RWPE2 (cell line): Measurements from ENCODE around the gene OCA2.

ENCODE experiments used
- ATAC-seq: fragments of 200-7000 bp; cut with Tn5 transposase; 3 replicates; pipeline ENCODE4 v1.9.1; 2021; ENCODE audit warnings: low read depth
- DNase-seq: peaks from one replicate; pipeline ENCODE4 v3.0.0-alpha.2; 2020; ENCODE audit warnings: low spot score
- H3K27ac ChIP-seq: fragments of 450-650 bp; 2 replicates; pipeline ENCODE4 v1.5.1; 2017; ENCODE audit warnings: mild to moderate bottlenecking; ENCODE audit not compliant: poor library complexity, severe bottlenecking
- H3K27me3 ChIP-seq: fragments of 250-450 bp; sonication (Bioruptor Pico); 2 replicates; pipeline ENCODE4 v1.5.1; 2021; ENCODE audit warnings: mild to moderate bottlenecking, moderate library complexity; ENCODE audit not compliant: insufficient read depth, poor library complexity, severe bottlenecking
- H3K36me3 ChIP-seq: fragments of 250-450 bp; sonication (Bioruptor Pico); 2 replicates; pipeline ENCODE4 v1.5.1; 2020; ENCODE audit warnings: low read depth, mild to moderate bottlenecking, moderate library complexity
- H3K4me1 ChIP-seq: fragments of 250-450 bp; sonication (Bioruptor Pico); 2 replicates; pipeline ENCODE4 v1.5.1; 2021; ENCODE audit warnings: mild to moderate bottlenecking, moderate library complexity; ENCODE audit not compliant: insufficient read depth, poor library complexity, severe bottlenecking
- H3K4me3 ChIP-seq: fragments of 250-450 bp; sonication (Bioruptor Pico); 2 replicates; pipeline ENCODE4 v1.5.1; 2021; ENCODE audit warnings: mild to moderate bottlenecking, moderate library complexity; ENCODE audit not compliant: severe bottlenecking
- H3K9me3 ChIP-seq: fragments of 250-450 bp; sonication (Bioruptor Pico); 2 replicates; pipeline ENCODE4 v1.5.1; 2021; ENCODE audit warnings: mild to moderate bottlenecking, moderate library complexity; ENCODE audit not compliant: severe bottlenecking
- TF ChIP-seq, protein P1 (sequence below): fragments of 450-650 bp; IDR thresholded peaks from one replicate; pipeline ENCODE4 v1.5.1; 2017; ENCODE audit warnings: mild to moderate bottlenecking, moderate library complexity; ENCODE audit not compliant: poor library complexity, severe bottlenecking

The OCA2 gene

DNA sequence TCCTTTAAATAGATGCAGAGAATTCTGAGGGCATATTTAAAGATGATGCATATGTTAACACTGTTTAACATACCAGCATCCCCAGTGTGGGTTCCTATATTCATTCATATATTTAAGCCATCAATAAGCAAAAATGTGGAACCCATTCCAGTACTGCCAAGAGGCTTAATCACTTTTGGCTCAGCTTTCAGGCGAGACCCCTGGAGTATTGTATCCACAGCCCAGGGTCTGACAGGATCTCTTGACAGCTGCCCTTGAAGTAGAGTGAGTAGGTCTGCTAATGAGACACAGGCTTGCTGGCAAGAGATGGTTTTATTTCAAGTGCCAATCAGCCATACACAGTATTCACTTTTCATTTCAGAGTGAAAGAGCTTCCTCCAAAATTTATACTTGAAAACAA lies 367.3 kb downstream of the OCA2 start:
- no peak overlapping the region for H3K4me3 ChIP-seq
- DNase-seq (peak; percentile 6), ATAC-seq (no peak)
- TF ChIP-seq, protein P1, sequence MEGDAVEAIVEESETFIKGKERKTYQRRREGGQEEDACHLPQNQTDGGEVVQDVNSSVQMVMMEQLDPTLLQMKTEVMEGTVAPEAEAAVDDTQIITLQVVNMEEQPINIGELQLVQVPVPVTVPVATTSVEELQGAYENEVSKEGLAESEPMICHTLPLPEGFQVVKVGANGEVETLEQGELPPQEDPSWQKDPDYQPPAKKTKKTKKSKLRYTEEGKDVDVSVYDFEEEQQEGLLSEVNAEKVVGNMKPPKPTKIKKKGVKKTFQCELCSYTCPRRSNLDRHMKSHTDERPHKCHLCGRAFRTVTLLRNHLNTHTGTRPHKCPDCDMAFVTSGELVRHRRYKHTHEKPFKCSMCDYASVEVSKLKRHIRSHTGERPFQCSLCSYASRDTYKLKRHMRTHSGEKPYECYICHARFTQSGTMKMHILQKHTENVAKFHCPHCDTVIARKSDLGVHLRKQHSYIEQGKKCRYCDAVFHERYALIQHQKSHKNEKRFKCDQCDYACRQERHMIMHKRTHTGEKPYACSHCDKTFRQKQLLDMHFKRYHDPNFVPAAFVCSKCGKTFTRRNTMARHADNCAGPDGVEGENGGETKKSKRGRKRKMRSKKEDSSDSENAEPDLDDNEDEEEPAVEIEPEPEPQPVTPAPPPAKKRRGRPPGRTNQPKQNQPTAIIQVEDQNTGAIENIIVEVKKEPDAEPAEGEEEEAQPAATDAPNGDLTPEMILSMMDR, result no peak
- H3K4me1 ChIP-seq, result no peaks in the 10 kb centered on the region
- H3K9me3 ChIP-seq, result no peaks in the 10 kb centered on the region
- H3K36me3 ChIP-seq, result no peaks in the 10 kb centered on the region
- no peak overlapping the region for H3K27ac ChIP-seq
- H3K27me3 ChIP-seq, result no peaks in the 10 kb centered on the region

DNA sequence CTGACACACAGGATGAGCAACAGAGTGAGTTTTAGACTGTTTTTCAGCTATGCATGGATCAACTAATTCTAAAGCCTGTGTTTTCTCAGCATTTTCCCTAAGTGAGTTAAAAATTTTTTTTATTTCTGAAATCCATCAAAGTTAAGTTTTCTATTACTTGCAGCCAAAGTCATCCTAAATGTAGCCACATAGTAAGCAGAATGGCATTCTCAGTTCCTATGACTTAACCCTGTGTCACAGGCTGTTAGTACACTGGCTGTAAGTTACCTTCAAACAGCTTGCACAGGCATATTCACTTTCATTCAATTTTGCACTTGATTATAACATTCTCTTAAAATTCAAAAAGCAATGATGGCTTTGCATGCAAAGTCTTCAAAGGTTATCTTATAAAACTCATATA lies 368.2 kb downstream of the OCA2 start:
- TF ChIP-seq, protein P1, result no peak
- no peak overlapping the region for H3K27ac ChIP-seq
- H3K9me3 ChIP-seq, result no peaks in the 10 kb centered on the region
- H3K27me3 ChIP-seq, result no peaks in the 10 kb centered on the region
- no peak overlapping the region for H3K4me3 ChIP-seq
- ATAC-seq (peak; percentile 80), DNase-seq (no peak)
- no peaks in the 10 kb centered on the region for H3K4me1 ChIP-seq
- H3K36me3 ChIP-seq, result no peaks in the 10 kb centered on the region

DNA sequence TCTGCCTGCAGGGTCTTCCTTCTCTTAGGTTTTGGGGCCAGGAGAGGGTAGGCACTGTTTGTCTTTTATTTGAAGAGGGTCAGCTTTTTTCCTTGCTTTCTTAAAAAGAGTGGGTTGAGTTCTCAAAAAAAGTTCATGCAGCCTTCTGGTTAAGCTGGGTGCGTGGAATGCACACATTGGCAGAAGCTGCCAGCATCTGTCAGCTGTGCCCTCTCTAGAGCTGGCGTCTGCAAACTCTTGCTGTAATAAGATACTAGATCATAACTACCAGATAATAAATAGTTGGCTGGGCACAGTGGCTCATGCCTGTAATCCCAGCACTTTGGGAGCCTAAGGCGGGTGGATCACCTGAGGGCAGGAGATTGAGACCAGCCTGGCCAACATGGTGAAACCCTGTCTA lies 373.4 kb downstream of the OCA2 start:
- no peak for DNase-seq
- ATAC-seq, result no peak
- Histone ChIP-seq H3K27me3 (no peaks in the 10 kb centered on the region), H3K4me1 (no peaks in the 10 kb centered on the region), H3K36me3 (no peaks in the 10 kb centered on the region), H3K9me3 (no peaks in the 10 kb centered on the region), H3K27ac (no peak overlapping the region), H3K4me3 (no peak overlapping the region)
- TF ChIP-seq, protein P1, result no peak

DNA sequence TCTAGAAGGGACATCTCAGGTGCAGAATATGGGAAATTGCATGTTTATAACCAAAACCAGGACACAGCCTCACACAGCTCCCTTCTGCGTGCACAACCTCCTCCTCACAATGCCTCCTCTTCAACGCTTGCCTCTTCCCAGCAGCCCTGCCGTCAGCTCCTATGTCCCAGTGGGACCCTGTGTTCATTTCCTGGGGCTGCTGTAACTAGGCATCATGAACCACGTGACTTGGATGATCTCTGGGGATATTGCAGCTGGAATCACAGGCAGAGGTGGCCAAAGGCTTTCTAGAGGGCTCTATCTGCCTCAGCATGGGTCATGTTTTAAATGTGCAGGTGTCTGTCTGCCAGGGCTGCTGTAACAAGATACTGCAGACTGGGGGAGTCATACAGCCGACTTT lies 375.3 kb downstream of the OCA2 start:
- no peak for DNase-seq
- no peak overlapping the region for H3K27ac ChIP-seq
- no peaks in the 10 kb centered on the region for H3K9me3 ChIP-seq
- ATAC-seq, result no peak
- no peaks in the 10 kb centered on the region for H3K27me3 ChIP-seq
- H3K36me3 ChIP-seq, result no peaks in the 10 kb centered on the region
- H3K4me3 ChIP-seq, result no peak overlapping the region
- TF ChIP-seq, protein P1, result no peak
- H3K4me1 ChIP-seq, result no peaks in the 10 kb centered on the region

DNA sequence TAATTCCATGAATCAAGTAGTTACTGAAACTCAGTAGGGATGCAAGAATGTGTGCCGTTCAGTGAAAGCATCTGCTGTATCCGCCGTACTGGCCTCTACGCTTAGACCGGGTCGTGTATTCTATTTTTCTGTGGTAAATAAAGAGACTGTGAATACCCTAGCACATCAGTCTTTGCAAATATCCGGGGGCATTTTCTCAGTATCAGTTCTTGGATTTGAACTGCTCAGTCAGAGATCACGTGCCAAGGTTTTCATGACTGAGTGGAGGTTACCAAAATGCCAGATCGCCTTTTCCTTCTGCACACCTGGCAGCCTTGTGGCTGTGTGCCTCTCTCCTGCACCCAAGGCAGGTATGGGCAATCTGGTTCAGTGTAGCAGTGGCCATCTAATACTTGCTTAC lies 377.0 kb downstream of the OCA2 start:
- no peak overlapping the region for H3K4me3 ChIP-seq
- TF ChIP-seq, protein P1, result no peak
- H3K27ac ChIP-seq, result no peak overlapping the region
- H3K36me3 ChIP-seq, result no peaks in the 10 kb centered on the region
- DNase-seq (no peak), ATAC-seq (no peak)
- no peaks in the 10 kb centered on the region for H3K27me3 ChIP-seq
- no peaks in the 10 kb centered on the region for H3K9me3 ChIP-seq
- H3K4me1 ChIP-seq, result no peaks in the 10 kb centered on the region
